GM23338 (cell line): ENCODE measurements around the gene TMSB15A.
"Not testable (repeated sequence)": the region's sequence is repeated elsewhere in the genome, so short reads cannot be mapped to it uniquely, and the experiment has no call there.

Source experiments
- EZH2 ChIP-seq: fragments of 200-600 bp; sonication (generic); IDR thresholded peaks from one replicate; pipeline ENCODE4 v1.8.0; 2017; ENCODE audit warnings: antibody characterized with exemption, mild to moderate bottlenecking, low read depth; ENCODE audit not compliant: unreplicated experiment
- TF ChIP-seq, protein P1 (sequence below), 2 experiments: fragments of 200-600 bp in 1 of 2; sonication (generic) in 1 of 2; conservative IDR thresholded peaks; 2 replicates each; pipeline versions ENCODE4 v1.5.1 to v1.6.1; 2016 to 2017; ENCODE audit warnings: antibody characterized with exemption in 2 of 2, low read depth in 2 of 2, mild to moderate bottlenecking in 2 of 2, moderate library complexity in 1 of 2

GRCh38 chrX:102546175-102546574, 29.6 kb upstream of the TMSB15A start:
- TF ChIP-seq, protein P1, sequence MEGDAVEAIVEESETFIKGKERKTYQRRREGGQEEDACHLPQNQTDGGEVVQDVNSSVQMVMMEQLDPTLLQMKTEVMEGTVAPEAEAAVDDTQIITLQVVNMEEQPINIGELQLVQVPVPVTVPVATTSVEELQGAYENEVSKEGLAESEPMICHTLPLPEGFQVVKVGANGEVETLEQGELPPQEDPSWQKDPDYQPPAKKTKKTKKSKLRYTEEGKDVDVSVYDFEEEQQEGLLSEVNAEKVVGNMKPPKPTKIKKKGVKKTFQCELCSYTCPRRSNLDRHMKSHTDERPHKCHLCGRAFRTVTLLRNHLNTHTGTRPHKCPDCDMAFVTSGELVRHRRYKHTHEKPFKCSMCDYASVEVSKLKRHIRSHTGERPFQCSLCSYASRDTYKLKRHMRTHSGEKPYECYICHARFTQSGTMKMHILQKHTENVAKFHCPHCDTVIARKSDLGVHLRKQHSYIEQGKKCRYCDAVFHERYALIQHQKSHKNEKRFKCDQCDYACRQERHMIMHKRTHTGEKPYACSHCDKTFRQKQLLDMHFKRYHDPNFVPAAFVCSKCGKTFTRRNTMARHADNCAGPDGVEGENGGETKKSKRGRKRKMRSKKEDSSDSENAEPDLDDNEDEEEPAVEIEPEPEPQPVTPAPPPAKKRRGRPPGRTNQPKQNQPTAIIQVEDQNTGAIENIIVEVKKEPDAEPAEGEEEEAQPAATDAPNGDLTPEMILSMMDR (conservative IDR thresholded peaks at IDR 0.05; ENCODE audit: low read depth in 2 of 2) = not testable (repeated sequence)
- not testable (repeated sequence) for TF ChIP-seq EZH2
